ENCODE results near the gene LGR4.

The LGR4 gene

GRCh38 chr11:27373392-27373791 is 99.2 kb downstream of the LGR4 start:
- no peak for DNase-seq

GRCh38 chr11:27372164-27372563 is 100.4 kb downstream of the LGR4 start:
- DNase-seq: no peak

- DNase-seq: no peak
These were observed 101.1 kb downstream of the LGR4 start for GRCh38 chr11:27371489-27371888.

DNA sequence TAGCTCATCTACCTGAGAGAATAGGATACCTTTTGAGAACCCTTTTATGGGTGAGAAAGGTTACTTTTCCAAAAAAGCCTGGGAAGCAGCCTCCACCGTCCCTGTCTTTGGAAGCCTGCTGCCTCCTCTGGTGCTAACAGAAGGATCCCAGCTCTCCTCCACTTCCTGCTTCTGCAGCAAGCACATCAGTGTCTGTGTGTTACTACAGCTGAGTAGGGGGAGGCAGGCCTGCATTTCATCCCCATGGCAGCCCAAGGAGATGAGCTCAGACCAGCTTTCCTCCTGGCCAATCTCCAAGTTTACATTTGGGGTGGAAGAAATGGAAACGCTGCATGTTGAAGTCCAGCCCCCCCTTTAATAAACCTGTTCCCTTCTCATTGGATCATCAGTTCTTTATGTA is 102.2 kb downstream of the LGR4 start:
- DNase-seq: no peak

GRCh38 chr11:27367881-27368280 is 104.7 kb downstream of the LGR4 start:
- DNase-seq: no peak

DNA sequence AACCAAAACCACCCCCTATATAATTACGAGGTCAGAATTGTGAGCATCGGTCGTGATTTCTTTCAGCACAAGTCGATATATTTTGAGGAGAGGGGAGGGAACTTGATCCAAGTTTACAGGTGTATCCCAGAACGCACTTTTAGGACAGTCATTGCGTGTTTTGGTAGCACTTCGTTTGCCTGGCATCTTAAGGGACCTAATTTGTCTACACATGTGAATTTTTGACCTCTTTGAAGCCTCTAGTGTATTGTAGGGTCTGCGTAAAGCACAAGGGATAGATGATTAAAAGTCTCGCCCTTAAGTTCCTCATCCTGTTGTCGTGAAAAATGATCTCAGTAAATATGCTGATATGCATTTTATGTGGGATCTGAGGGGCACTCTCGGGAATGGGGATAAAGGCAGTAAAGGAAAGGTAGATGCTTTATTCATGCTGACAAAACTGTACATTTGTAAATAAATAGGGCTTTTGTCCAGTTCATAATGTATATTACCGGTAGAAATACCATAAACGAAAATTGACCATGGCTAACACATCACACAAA is 108.9 kb downstream of the LGR4 start:
- DNase-seq: no peak

DNA sequence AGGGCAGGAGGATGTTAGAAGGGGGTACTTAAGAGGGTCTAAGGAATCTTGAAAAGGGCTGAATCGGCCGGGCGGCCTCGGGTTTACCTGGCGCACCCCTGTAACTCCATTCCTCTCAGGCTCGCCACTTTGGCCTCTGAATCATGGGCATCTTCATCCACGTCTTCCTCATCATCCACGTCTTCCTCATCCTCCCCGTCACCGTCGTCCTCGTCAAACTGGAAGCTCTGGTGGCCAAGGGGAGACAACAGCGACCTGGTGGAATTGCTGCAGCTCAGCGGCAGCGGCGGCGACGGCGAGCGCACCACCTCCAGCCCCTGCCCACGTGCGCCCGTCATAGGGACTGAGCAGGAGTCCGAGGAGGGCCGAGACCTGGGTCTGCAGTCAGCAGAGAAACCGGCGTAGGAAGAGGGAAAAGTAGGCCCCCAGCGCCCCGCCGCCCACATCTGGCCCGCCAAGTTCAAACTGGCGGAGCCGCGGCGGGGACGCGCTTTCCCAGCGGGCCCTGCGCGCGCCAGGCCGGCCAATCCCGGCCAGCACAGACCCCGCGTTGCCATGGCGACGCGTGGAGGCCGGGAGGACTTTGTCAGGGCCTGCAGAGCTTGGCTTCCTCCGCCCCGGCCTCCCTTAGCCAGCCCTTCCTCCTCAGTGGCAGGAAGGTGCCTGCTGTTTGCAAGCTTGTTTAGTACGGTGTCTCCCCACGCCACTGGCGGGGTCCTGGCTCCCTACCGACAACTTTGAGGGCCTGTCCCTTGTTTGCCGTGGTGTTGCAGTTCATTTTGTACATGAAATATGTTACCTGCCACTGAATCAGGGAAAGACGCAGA is 109.6 kb downstream of the LGR4 start, which contains the start of gene CCDC34:
Gene CCDC34 (minus strand): TSS at position 467 of the 827 bp plus-strand sequence. CDS start 21 bp downstream, at position 446.
- DNase-seq: peak; percentile 92

DNA sequence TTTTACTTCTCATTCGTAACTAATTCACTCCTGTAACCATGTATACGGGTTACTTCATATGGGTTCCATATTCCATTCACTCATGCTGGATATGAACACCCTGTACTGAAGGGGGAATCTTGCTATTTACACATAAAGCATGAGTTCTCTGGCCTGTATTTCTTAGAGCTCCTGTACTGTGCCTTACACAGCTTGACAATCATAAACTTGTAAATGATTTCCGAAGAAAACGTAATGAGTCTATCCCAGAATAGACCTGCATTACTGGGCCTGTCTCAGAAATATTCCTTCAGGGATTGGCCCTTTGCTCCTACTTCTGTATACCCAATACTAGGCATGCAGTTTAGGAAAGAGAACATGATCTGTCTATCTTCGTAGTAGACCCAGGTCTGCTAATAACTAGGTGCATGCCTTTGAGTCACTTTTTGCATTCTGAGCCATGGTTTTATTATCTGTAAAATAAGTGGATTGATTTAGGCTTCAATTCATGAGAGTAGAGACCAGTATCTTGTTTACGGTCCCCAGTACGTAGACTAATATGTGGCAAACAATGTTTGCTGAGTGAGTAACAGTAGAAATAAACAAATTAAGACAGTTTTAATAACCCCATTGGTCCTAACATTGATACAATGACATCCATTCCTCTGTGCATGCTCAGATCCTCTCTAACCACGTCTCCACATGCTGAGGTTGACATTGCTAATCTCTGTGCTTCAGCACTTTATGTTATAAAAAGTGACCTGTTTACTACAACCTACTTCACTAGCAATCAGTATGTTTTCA is 110.8 kb downstream of the LGR4 start:
- no peak for DNase-seq

DNA sequence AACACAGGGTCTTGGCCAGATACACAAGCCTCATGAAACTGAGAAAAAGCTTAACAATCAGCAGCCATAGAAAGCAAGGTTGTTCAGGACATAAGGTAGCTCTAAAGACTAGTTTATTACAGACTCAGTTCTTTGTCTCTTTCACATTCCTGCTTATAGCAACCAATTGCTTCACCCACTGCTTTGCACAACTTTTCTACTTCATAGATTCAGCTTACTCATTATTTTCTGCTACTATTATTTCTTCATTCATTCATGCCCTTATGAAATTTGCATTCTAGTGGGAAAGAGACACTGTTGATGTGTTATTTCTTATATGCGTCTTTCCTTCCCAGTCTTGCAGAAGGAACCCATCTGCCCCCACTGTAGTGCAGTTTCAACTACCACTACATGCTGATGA is 114.3 kb downstream of the LGR4 start:
- DNase-seq: no peak

DNA sequence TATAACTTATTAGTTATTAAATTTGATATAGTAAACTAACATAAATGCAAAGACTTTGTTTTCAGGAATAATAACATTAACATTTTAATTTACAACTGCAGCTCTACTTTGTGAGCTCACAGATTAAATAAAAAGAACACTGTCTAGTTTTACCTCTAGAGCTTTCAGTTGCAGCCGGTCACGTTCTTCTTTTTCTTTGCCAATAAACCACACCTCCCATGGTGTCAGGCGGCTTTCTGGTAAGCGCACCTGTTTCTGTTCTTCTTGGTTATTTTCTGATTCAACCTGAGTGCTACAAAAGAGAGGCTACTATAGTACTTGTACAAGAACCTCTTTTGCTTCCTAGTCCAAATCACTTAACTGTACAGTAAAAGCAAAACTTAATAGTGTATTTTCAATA is 115.3 kb downstream of the LGR4 start:
- no peak for DNase-seq

DNA sequence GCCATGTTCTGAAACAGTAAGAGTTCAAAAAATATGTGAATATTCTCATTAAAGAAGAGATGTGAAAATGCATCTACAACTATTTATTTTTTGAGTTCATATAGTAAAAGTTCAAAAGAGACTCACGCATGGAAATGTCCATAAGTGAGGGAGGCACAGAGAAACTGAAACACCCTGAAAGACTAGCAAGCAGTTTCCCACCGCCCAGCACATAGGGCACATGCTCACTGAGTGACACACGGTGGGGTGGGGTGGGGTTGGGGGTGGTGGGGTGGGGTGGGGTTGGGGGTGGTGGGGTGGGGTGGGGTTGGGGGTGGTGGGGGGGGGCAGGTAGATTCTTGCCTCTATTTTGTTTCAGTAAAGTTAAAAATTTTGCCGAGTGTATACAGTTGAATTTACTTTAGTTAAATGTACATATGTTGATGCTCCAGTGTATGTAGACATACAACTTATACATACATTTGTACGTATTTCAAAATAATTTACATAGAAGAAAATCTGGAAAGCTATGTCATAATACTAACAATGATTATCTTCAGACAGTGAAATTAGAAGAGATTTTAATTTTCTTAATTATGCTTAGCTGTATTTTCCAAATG is 115.9 kb downstream of the LGR4 start:
- no peak for DNase-seq

- DNase-seq: no peak
These were observed 117.0 kb downstream of the LGR4 start for GRCh38 chr11:27355575-27356104.

DNA sequence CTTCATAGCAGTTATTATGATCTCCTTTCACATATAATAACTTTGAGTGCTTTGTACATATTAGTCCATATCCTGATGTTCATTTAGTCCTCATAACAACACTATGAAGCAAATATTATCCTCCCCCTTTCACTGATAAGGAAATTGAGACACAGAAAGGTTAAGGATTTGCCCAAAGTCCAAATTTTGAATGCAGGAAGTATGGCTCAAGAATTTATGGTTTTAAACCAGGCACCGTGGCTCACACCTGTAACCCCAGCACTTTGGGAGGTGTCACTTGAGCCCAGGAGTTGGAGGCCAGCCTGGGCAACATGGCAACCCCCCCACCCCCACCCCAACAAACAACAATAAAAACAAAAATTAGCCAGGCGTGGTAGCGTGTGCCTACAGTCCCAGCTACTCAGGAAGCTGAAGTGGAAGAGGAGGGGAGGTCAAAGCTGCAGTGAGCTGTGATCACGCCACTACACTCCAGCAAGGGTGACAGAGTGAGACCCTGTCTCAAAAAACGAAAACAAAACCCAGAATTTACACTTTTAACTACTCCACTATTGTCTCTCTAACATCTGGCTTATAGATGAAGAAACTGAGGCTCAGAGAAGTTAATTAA is 118.1 kb downstream of the LGR4 start:
- DNase-seq: no peak

DNA sequence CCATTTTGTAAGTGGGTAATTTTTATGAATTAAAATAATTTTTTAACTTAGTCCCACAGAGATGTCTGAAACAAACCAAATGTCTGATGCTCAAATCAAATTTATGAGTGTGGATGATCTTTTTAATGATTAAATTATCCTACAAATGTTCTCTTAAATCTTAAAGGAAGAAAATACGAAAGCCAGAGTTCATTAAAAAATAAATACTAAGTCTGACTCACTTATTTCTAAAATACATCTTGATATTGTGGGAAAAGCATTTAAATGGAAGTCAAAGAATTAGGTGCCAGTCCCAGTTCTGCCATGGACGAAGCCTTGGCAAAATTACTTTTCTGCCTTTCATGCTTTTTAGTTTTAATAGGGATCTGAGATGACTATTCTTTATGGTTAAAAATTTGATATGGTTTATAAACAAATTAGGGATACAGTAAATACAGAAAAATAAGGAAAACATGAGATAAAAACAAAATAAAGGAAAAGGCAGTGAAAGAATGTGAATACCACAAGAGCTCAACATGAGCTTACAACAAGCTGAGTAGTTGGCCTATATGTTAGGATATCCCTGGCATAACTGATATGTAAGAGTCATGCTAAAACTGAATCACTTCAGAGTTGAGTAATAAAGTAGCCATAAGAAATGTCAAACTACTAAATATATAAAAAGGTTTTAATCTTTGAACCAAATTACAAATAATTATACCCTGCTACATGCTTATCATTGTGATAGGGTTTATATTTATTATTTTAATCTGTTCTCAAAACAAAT is 118.8 kb downstream of the LGR4 start:
- no peak for DNase-seq

DNA sequence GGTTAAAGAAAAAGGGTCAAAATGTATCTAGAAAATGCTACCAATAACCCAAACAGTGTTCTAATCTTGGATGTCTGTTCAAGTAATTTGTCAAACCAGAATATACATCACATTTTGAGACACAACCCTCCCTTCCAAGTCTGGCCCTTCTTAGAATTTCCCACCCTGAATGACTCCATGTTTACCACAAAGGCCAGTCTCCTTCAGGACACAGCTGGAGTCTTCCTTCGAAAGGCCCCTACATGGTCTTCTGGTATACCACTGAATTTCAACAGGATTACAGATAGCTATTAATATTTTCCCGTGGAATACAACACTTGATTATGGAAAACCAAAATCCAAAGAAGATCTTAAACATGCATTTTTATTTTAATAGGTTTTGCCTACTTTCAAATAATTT is 119.8 kb downstream of the LGR4 start:
- DNase-seq: no peak

GRCh38 chr11:27350511-27350910 is 122.1 kb downstream of the LGR4 start:
- no peak for DNase-seq

GRCh38 chr11:27349919-27350318 is 122.7 kb downstream of the LGR4 start:
- DNase-seq: no peak

- no peak for DNase-seq
These were observed 124.2 kb downstream of the LGR4 start for GRCh38 chr11:27348340-27348873.

GRCh38 chr11:27347359-27348339 is 124.9 kb downstream of the LGR4 start:
- no peak for DNase-seq

DNA sequence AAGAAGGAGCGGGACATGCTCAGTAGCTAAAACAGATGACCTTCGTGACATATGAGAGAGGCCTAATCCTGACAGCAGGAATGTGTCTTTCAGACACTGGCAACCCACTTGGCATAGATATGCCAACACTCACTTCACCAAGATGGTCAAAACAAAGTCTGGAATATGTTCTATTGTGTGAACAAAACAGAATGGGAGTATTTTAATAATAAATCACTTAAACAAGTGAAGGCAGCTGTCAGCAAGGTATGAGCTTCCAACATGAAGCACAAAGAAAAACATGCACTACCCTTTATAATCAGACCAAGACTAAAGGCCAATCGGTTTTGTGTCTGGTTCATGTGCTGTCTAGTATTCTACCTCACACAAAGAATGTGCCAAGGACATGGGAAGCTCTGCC is 132.6 kb downstream of the LGR4 start:
- DNase-seq: no peak
